Activated CD8-positive, alpha-beta memory T cell treated with anti-CD3 and anti-CD28 coated beads, Interleukin-2, amount 50 U/mL, for 24 hours (primary cell): ENCODE results near the gene RIC1.
"Not testable (repeated sequence)": the region's sequence is repeated elsewhere in the genome, so short reads cannot be mapped to it uniquely, and the experiment has no call there.

Experiments
- DNase-seq: peaks from one replicate; pipeline ENCODE4 v3.0.0-alpha.2; 2020; ENCODE audit errors: extremely low read depth

Gene RIC1

DNA sequence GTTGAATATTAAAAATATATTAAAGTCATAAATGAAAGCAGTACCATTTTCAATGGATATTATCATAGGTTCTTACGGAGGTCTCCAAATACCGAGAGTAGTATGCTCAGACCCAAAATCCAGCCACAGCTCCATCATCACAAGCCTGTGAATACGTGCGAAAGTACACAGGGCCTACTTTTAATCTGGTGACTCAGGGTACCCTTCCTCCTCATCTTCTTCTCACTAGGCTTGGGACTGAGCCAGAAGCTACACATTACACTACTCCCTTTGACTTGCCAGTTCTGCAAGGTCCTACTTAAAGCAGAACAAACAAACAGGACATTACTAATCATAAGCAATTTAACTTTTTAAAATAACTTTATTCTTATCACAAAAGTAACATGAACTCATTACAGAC lies 7.6 kb upstream of the RIC1 start:
- DNase-seq, result no peak

DNA sequence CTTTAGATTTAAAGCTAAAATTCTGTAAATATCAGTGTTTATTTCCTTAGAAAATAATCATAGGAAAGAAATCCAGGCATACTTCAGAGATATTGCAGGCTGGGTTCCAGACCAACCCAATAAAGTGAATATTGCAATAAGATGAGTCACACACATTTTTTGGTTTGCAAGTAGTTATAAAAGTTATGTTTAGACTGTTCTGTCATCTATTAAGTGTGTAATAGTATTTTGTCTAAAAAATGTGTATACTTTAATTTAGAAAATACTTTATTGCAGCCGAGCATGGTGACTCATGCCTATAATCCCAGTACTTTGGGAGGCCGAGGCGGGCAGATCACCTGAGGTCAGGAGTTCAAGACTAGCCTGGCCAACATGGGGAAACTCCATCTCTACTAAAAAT lies 6.9 kb upstream of the RIC1 start:
- no peak for DNase-seq

DNA sequence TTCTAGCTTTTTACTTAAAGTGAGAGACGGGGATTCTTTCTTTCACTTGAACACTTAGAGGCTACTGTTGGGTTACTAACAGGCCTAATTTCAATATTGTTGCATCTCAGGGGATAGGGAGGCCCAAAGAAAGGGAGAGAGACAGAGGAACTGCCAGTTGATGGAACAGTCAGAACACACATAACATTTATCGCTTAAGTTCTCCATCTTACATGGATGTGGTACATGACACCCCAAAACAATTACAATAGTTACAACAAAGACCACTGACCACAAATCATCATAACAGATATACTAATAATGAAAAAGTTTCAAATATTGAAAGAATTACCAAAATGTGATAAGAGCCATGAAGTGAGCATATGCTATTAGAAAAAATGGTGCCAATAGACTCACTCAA lies 4.3 kb upstream of the RIC1 start:
- no peak for DNase-seq

DNA sequence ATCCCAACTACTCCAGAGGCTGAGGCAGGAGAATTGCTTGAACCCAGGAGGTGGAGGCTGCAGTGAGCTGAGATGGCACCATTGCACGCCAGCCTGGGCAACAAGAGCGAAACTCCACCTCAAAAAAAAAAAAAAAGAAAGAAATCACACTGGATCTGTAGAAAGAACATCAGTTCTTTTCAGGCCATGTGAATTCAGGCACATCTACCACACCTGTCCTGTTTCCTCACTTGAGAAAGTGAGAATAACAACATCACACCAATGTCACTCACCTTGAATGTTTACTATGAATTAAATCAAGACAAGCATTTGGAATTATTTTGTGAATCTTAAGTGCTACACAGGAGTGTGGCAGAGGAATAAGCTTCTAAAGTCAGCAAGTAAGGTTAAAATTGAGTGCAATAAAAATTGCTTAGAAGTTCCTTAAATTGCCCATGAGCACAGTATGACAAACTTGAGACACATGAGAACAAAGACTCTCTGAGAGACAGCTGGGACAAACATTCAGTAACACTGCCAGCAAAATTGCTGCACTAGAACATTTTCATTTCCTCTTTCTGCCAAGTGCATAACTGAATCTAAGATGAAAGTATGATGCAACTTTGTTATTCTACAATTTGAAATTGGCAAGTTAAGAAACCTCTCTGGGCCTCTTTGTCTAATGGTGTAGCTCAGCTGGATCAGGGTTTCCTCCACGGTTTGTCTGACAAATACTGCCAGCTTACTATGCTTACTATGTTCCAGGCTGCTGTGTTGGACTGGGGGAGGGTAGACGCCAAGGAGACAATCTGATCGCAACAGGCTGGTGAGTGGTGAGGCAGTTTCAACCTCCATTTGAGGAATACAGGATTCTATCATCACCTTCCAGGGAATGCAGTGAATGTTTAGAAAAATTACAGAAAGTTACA lies 1.9 kb upstream of the RIC1 start:
- DNase-seq, result no peak

DNA sequence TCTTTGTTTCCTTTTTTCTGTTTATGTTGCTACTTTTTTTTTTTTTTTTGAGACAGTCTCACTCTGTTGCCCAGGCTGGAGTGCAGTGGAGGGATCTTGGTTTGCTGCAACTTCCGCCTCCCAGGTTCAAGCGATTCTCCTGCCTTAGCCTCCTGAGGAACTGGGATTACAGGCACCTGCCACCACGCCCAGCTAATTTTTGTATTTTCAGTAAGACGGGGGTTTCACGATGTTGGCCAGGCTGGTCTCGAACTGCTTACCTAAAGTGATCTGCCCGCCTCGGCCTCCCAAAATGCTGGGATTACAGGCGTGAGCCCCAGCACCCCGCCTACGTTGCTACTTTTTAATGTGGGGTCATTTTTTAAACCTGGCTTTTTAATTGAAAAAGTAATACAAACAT lies 1.2 kb upstream of the RIC1 start:
- not testable (repeated sequence) for DNase-seq

DNA sequence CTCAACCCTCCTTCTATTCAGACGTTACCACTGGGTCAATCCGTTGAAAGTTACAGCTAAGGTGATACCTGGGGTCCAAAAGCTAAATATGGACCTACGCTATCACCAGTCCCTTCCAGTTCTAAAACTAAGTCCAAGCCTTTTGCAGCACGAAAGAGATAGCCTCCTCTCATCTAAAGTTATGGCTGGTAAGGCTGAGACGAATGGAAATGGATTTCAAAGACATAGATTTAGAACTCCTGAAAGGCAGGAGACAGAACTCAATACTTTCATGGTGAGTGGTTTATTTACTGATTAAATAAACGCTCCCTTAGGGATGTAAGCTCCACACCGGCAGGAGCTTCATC lies 751 bp upstream of the RIC1 start:
- no peak for DNase-seq

DNA sequence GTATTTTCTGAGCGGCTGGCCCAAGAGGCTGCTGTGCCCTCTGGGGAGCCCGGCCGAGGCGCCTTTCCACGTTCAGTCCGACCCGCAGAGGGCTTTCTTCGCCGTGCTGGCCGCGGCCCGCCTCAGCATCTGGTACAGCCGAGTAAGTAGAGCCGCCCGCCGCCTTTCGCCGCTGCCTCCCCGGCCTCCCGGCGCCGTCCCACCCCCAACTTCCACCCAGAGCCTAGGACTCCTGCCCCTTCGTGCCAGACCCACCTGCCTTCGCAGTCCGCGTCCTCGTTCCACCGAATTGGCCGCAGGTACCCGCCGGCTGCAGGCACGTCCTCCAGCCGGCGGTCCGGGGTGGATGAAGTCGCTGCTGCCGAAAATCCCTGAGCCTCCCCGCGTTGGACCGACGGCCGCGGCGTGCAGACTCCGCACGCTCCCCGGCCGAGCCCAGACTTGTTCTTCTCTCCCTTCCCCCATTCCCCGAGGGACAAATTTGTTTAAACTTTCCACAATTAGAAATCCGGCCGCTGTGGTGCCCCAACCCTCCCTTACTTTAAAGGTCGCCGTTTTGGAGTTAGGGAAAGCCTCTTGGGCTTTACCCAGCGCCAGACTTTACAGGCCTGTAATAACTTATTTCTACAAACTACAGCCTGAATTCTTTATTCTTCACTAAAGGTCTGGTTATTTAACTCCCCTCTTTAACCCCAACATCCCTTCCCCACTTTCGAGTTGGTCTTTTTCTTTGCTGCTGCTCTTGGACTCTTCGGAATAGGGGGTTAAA lies 589 bp downstream of the RIC1 start:
- DNase-seq, result no peak

DNA sequence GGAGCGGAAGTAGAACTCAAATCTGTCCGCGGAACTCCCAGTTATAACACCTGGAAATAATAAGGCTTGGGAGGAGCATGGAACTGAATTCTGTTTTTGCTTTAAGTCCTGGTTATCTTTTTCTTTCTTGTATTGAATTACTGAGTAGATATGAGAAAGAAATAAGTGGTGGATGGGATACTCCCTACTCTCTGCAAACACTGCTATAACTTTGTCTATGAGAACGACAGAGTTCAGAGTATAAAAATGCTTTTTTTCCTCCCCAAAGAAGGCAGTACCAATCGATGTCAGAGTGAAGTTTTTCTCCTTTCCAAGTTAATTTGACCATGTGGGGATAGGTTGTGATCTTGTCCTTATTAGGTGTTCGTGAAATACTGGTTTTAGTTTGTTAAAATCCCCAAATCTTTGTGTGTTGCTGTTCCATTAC lies 1.2 kb downstream of the RIC1 start:
- no peak for DNase-seq

DNA sequence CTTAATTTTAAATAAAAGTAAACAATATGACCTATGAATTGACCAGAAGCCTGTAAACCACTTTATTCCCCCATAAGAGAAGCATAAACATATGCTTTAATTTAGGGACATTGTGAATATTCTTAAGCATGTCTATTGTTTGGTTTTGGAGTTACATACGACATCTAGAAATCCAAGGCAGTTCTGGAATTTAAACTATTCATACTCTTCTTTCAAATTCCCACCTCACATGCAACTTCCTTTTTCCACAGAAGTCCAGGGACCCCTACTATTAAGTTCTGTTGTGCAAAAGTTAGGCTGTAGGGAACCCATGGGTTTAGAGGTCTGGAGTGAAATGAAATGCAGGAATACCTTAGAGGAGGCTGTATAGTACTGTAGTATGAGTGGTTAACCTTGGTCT lies 2.1 kb downstream of the RIC1 start:
- DNase-seq, result no peak

DNA sequence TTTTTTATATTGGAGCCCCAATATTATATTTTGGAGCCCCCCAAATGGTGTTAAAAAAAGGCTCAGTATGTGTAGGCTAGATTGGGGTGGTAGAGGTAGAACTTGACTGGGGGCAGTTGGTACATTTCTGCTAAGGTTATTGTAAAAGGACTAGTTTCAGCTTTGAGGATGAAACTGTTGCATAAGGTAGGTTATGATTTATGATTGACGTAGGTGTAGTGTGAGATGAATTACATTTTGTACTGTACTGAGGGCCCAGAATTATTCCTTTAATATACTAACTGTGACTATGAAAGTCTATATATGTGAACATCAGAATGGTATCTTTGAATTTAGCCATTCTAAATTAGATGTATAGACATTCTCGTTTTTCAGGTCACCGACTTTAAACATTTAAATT lies 3.6 kb downstream of the RIC1 start:
- DNase-seq, result no peak

DNA sequence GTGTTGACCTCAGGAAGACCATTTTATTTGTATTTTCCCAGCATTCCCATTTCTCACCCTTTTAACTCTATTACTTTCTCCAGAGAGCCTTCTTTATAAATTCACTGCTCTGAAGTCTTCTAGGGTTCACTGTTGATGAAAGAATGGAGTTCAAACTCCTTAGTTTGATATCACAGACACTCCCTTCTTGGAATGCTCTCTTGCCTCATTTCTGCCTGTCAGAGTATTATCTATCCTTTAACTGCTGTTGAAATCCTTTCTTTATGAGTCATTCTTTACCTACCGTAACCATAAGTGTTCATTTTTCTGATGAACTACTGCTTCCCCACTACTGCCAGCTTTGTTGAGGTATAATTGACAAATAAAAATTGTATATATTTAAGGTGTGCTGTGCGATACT lies 4.3 kb downstream of the RIC1 start:
- DNase-seq, result no peak

DNA sequence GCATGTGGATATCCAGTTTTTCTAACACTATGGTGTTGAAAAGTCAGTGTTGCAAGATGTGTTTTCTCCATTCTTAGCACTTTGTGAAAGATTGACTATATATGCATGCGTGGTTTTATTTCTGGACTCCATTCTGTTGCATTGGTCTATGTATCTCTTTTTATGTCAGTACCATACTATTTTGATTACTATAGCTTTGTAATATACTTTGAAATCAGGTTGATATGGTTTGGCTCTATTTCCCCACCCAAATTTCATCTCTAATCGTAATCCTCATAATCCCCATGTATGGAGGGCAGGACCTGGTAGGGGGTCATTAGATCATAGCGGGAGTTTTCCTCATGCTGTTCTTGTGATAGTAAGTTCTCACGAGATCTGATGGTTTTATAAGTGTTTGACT lies 6.5 kb downstream of the RIC1 start:
- DNase-seq, result no peak

DNA sequence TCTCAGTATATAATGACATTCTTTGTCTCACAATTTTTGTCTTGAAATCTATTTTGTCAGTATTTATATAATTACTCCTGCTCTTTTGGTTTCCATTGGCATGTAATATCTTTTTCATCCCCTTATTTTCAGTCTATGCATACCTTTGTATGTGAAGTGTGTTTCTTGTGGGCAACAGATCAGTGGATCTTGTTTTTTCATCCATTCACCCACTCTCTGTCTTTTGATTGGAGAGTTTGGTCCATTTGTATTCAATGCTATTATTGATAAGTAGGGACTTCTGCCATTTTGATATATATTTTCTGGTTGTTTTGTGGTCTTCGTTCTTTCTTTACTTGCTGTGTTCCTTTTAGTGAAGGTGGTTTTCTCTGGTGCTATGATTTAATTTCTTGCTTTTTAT lies 10.9 kb downstream of the RIC1 start:
- no peak for DNase-seq

DNA sequence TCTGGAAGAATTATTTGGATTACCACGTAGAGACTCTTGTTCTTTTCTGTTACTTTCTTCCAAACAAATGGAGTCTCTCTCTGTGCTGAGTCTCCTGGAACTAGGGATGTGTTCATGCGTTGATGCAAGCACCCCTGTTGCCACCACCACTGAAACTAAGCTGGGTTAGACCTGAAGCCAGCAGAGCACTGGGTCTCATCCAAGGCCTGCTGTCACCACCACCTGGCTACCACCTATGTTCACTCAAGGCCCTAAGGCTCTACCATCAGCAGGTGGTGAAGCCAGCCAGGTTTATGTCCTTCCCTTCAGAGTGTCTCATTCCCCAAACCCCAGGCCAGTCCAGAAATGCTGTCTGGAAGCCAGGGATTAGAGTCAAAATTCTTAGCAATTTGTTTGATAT lies 13.3 kb downstream of the RIC1 start:
- no peak for DNase-seq

DNA sequence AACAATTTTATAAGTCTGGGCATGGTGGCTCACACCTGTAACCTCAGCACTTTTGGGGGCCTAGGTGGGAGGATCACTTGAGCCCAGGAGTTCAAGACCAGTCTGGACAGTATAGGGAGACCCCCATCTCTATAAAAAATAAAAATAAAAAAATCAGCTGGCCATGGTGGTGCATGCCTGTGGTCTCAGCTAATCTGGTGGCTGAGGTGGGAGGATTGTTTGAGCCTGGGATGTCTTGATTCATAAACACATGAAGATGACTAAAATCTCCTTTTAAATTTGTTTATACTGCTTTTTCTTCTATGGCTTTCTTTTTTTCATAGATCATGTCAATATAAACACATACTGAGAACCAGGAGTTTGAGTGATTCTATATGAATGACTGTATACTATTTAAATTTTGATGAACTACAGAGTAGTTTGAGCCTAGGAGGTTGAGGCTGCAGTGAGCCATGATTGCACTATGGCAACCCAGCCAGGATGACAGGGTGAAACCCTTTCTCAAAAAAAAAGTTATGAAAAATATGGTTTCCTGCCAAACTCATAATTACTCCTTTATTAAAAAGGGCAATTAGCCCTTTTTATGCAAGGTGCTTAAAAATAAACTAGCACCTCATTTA lies 14.2 kb downstream of the RIC1 start:
- DNase-seq, result no peak

DNA sequence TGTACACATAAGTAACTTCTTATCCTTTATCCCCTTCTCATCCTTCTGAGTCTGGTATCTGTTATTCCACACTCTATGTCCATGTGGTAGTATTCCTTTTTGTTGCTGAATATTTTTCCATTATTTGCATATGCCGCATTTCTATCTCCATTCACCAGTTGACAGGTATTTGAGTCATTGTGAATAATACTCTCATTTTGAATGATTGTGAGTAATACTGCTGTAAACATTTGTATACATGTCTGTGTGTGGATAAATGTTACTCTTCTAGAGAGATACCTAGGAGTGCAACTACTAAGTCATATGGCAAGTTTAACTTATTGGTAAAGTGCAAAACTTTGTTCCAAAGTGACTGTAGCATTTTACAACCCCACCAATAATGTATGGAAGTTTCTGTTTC lies 15.6 kb downstream of the RIC1 start:
- no peak for DNase-seq

DNA sequence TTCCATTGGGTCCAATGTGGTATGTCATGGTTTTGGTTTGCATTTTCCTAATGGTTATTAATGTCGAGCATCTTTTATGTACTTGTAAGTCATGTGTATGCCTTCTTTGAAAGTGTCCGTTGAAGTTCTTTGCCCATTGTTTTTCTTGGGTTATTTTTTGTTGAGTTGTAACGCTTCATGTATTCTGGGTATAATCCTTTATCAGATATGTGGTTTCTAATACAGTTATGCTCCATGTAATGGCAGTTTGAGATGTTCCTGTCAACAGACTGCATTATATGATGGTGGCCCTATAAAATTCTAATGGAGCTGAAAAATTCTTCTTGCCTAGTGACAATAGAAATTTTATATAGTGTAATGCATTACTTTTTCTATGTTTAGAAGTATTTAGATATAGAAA lies 17.2 kb downstream of the RIC1 start:
- no peak for DNase-seq

DNA sequence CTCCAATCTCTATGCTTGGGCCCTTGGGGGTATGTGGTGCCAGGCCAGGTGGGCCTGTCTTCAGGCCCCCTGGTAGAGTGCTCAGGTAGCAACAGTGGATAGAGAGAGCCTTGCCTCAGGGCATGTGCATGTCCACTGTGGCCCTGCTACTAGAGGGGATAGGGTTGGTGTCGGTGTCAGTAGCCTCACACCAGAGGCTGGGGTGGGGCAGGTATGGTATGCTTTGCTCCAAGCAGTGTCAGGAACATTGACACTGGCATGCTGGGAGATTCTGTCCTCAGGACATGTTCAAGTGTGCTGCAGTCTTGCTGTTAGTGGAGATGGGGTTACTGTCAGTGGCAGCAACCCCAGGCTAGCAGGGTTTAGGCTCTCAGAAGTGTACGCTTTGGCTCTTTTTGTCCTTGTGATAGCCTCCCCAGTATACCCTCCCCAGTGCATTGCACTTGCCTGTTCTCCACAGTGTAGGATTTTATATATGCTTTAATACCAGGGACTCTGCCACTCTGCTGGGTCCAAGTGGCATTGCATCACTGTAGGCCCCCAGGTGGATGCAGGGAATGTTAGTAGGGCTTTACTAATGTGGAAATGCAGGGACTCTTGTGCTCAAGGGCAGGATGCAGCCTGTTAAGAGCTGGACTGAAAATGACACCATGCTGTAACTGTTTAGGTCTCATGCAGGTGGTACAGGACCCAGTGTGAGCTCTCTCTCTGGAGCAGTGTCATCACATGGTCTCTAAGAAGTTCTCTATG lies 21.6 kb downstream of the RIC1 start:
- DNase-seq, result no peak

DNA sequence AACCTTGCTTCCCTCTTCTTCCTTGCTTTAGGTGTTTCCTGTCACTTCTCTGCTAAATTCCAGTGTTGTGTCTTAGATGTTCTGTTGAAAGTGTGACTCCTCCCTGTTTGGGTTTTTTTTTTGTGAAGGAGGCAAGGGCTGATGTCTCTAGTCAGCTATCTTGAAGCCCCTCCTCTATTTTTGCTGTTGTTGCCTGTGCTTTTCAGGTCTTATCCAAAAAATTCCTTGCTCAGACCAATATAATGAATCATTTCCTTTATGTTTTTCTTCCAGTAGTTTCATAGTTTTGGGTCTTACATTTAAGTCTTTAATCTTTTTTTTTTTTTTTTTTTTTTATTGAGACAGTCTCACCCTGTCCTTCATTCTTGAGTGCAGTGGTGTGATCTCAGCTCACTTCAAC lies 22.3 kb downstream of the RIC1 start:
- no peak for DNase-seq

DNA sequence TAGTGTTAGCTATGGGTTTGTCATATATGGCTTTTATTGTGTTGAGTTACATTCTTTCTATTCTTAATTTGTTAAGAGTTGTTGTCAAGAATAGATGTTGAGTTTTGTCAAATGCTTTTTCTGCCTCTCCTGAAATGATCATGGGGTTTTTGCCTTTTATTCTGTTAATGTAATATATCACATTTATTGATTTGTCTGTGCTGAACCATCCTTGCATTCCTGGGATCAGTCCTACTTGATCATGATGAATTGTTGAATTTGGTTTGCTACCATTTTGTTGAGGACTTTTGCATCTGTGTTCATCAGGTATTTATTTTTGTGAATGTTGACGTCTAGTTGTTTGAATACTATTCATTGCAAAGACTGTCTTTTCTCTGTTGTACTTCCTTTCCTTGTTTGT lies 23.9 kb downstream of the RIC1 start:
- no peak for DNase-seq

DNA sequence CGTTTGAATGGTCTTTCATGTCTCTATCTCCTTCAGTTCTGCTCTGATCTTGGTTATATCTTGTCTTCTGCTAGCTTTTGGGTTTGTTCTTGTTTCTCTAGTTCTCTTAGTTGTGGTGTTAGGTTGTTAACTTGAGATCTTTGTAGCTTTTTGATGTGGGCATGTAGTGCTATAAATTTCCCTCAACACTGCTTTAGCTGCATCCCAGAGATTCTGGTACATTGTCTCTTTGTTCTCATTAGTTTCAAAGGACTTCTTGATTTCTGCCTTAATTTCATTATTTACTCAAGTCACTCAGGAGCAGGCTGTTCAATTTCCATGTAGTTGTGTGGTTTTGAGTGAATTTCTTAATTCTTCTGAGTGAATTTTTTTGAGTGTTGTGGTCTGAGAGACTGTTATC lies 33.9 kb downstream of the RIC1 start:
- not testable (repeated sequence) for DNase-seq

DNA sequence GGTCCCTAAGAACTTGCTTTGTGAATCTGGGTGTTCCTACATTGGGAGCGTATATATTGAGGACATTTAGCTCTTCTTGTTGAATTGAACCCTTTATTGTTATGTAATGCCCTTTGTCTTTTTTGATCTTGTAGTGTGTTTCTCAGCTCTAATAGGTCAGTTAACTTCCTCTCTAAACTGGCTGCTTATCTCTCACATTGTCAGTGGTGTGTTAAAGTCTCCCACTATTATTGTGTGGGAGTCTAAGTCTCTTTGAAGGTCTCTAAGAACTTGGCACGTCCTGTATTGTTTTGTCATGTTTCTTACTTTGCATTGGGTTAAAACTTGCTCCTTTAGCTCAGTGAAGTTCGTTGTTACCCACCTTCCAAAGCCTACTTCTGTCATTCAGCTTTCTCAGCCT lies 36.2 kb downstream of the RIC1 start:
- no peak for DNase-seq
